Smooth muscle cell (in vitro differentiated cells): ENCODE results near the gene LZIC. TPM values are rescaled to one million over a fixed set of nuclear protein-coding genes. Genes with fewer than 3 reads are reported as not detected.

Experiments
- DNase-seq: peaks from one replicate; lab custom pipeline; 2025; ENCODE audit not compliant: unreplicated experiment; lab: John Stamatoyannopoulos, UW
- H2AFZ ChIP-seq: fragments of 200-600 bp; sonication (generic); 2 replicates; pipeline ENCODE4 v1.6.0; 2016; ENCODE audit warnings: antibody characterized with exemption, low read depth, mild to moderate bottlenecking
- H3F3A ChIP-seq: fragments of 200-600 bp; sonication (generic); 2 replicates; pipeline ENCODE4 v1.6.0; 2017; ENCODE audit warnings: antibody characterized with exemption, low read depth
- H3K27ac ChIP-seq: fragments of 200-600 bp; sonication (generic); 2 replicates; pipeline ENCODE4 v1.5.1; 2016; ENCODE audit warnings: low read depth, mild to moderate bottlenecking
- H3K27me3 ChIP-seq: fragments of 200-600 bp; sonication (generic); 2 replicates; pipeline ENCODE4 v1.6.1; 2016; ENCODE audit warnings: low read depth, mild to moderate bottlenecking
- H3K36me3 ChIP-seq: fragments of 200-600 bp; sonication (generic); 2 replicates; pipeline ENCODE4 v1.5.1; 2016; ENCODE audit warnings: low read depth
- H3K4me1 ChIP-seq: fragments of 200-600 bp; sonication (generic); 2 replicates; pipeline ENCODE4 v1.5.1; 2016; ENCODE audit warnings: low read depth
- H3K4me2 ChIP-seq: fragments of 200-600 bp; sonication (generic); 2 replicates; pipeline ENCODE4 v1.6.0; 2016; ENCODE audit warnings: mild to moderate bottlenecking
- H3K4me3 ChIP-seq: fragments of 200-600 bp; sonication (generic); 2 replicates; pipeline ENCODE4 v1.5.1; 2016; ENCODE audit warnings: mild to moderate bottlenecking
- H3K79me2 ChIP-seq: fragments of 200-600 bp; sonication (generic); 2 replicates; pipeline ENCODE4 v1.6.0; 2016; ENCODE audit warnings: low read depth, mild to moderate bottlenecking
- H3K9ac ChIP-seq: fragments of 200-600 bp; sonication (generic); 2 replicates; pipeline ENCODE4 v1.6.0; 2016; ENCODE audit warnings: low read depth
- H3K9me3 ChIP-seq: fragments of 200-600 bp; sonication (generic); replicated peaks from 2 replicates; pipeline ENCODE4 v1.5.1; 2016; ENCODE audit warnings: low read depth
- H4K20me1 ChIP-seq: fragments of 200-600 bp; sonication (generic); 2 replicates; pipeline ENCODE4 v1.6.0; 2016; ENCODE audit warnings: low read depth
- CTCF ChIP-seq: fragments of 200-600 bp; sonication (generic); IDR thresholded peaks from 2 replicates; pipeline ENCODE4 v1.5.1; 2017; ENCODE audit warnings: borderline replicate concordance, mild to moderate bottlenecking, antibody characterized with exemption; ENCODE audit not compliant: insufficient read depth, poor library complexity, severe bottlenecking
- WGBS: methylation state at CpG from one replicate; pipeline ENCODE4 v1.1.7; 2016; ENCODE audit warnings: low lambda C conversion rate; 5-methylcytosine and 5-hydroxymethylcytosine counted together
- polyA plus RNA-seq: library from polyadenylated mRNA; unstranded; fragments of >200 nt; fragmentation: Nextera tagmentation; extraction: Ambion mirVana; gene quantifications from 2 replicates; pipeline ENCODE4 v1.2.1, GENCODE V29; 2016
- total RNA-seq: library from RNA; depleted of rRNA; stranded (reverse); fragments of >200 nt; gene quantifications from 2 replicates; pipeline ENCODE4 v1.2.3, GENCODE V29; 2014

LZIC gene
- total and polyA plus RNA-seq, 2 experiments from 2014 or later: 21.9 to 42.3 TPM

GRCh38 chr1:9989773-9990172 lies 46.6 kb upstream of the LZIC start:
- Histone ChIP-seq H3F3A (no peaks in the 10 kb centered on the region), H3K4me1 (no peaks in the 10 kb centered on the region), H2AFZ (no peak overlapping the region), H4K20me1 (no peaks in the 10 kb centered on the region), H3K9ac (no peak overlapping the region), H3K36me3 (no peaks in the 10 kb centered on the region), H3K79me2 (no peaks in the 10 kb centered on the region), H3K4me3 (no peak overlapping the region), H3K27me3 (peaks cover 7% of the 10 kb centered on the region), H3K4me2 (no peak overlapping the region), H3K9me3 (no peaks in the 10 kb centered on the region), H3K27ac (no peak overlapping the region)
- no peak for TF ChIP-seq CTCF
- WGBS: 86% methylated on average over 5 of the region's 5 CpGs
- DNase-seq: no peak

GRCh38 chr1:9985001-9985400 lies 41.8 kb upstream of the LZIC start:
- Histone ChIP-seq H3K9me3 (no peaks in the 10 kb centered on the region), H3K9ac (no peak overlapping the region), H3K36me3 (no peaks in the 10 kb centered on the region), H3K4me1 (no peaks in the 10 kb centered on the region), H2AFZ (no peak overlapping the region), H3K27ac (no peak overlapping the region), H3K79me2 (no peaks in the 10 kb centered on the region), H3K27me3 (no peaks in the 10 kb centered on the region), H3F3A (no peaks in the 10 kb centered on the region), H4K20me1 (no peaks in the 10 kb centered on the region), H3K4me2 (no peak overlapping the region), H3K4me3 (no peak overlapping the region)
- WGBS: 73% methylated on average over 6 of the region's 6 CpGs
- DNase-seq: no peak
- no peak for TF ChIP-seq CTCF

- no peaks in the 10 kb centered on the region for H3K36me3 ChIP-seq
- H3K4me2 ChIP-seq: no peak overlapping the region
- no peaks in the 10 kb centered on the region for H3K9me3 ChIP-seq
- no peak for DNase-seq
- no peaks in the 10 kb centered on the region for H3F3A ChIP-seq
- no peaks in the 10 kb centered on the region for H4K20me1 ChIP-seq
- no peak overlapping the region for H2AFZ ChIP-seq
- no peak overlapping the region for H3K9ac ChIP-seq
- H3K4me1 ChIP-seq: no peaks in the 10 kb centered on the region
- no peaks in the 10 kb centered on the region for H3K79me2 ChIP-seq
- no peaks in the 10 kb centered on the region for H3K27me3 ChIP-seq
- no peak for TF ChIP-seq CTCF
- H3K4me3 ChIP-seq: no peak overlapping the region
- WGBS: 96% methylated on average over 5 of the region's 5 CpGs
- no peak overlapping the region for H3K27ac ChIP-seq
Measured at GRCh38 chr1:9984253-9984652, 41.1 kb upstream of the LZIC start.

GRCh38 chr1:9960706-9961562 lies 17.7 kb upstream of the LZIC start:
- H3K4me2 ChIP-seq: no peak overlapping the region
- no peaks in the 10 kb centered on the region for H3K79me2 ChIP-seq
- no peak overlapping the region for H3K4me3 ChIP-seq
- no peaks in the 10 kb centered on the region for H3K36me3 ChIP-seq
- H3K27ac ChIP-seq: no peak overlapping the region
- WGBS: 91% methylated on average over 12 of the region's 12 CpGs
- no peaks in the 10 kb centered on the region for H3K4me1 ChIP-seq
- no peaks in the 10 kb centered on the region for H3K9me3 ChIP-seq
- no peaks in the 10 kb centered on the region for H3K27me3 ChIP-seq
- no peak overlapping the region for H2AFZ ChIP-seq
- peaks cover 14% of the 10 kb centered on the region for H4K20me1 ChIP-seq
- H3F3A ChIP-seq: no peaks in the 10 kb centered on the region
- no peak overlapping the region for H3K9ac ChIP-seq
- no peak for TF ChIP-seq CTCF
- DNase-seq: no peak
